OCI-LY3 (cell line): Measurements from ENCODE around the gene RSAD1.
A peak's percentile ranks its signal among the peaks of the same experiment; 100 is the strongest.

Experiments used
- H2AFZ ChIP-seq: fragments of 200-600, 300-600 bp; shearing (Covaris generic); 2 replicates; pipeline ENCODE4 v1.6.0; 2014; ENCODE audit warnings: antibody characterized with exemption, low read depth, low read length
- H3K27ac ChIP-seq: fragments of 200-600, 300-600 bp; sonication (generic); 2 replicates; pipeline ENCODE4 v1.5.1; 2014; ENCODE audit warnings: mild to moderate bottlenecking, low read length, moderate library complexity, mixed read lengths
- H3K27me3 ChIP-seq: fragments of 200-600, 300-600 bp; sonication (generic); 2 replicates; pipeline ENCODE4 v1.6.1; 2014; ENCODE audit warnings: low read depth, low read length, mixed read lengths
- H3K36me3 ChIP-seq: fragments of 200-600, 300-600 bp; sonication (generic); replicated peaks from 2 replicates; pipeline ENCODE3; 2014; ENCODE audit warnings: low read depth, low read length, mixed read lengths
- H3K4me1 ChIP-seq: fragments of 300-600, 200-600 bp; sonication (generic); 2 replicates; pipeline ENCODE4 v1.6.1; 2014; ENCODE audit warnings: low read length, mixed read lengths
- H3K4me2 ChIP-seq: fragments of 200-600, 300-600 bp; sonication (generic); 2 replicates; pipeline ENCODE4 v1.6.1; 2014; ENCODE audit warnings: low read length, mixed read lengths
- H3K4me3 ChIP-seq: fragments of 300-600, 200-600 bp; sonication (generic); 2 replicates; pipeline ENCODE4 v1.5.1; 2014; ENCODE audit warnings: antibody characterized with exemption, mild to moderate bottlenecking, low read length, moderate library complexity
- H3K79me2 ChIP-seq: fragments of 300-600, 200-600 bp; shearing (Covaris generic); 2 replicates; pipeline ENCODE4 v1.6.1; 2014; ENCODE audit warnings: mild to moderate bottlenecking, low read length, mixed read lengths
- H3K9ac ChIP-seq: fragments of 300-600, 200-600 bp; shearing (Covaris generic); 2 replicates; pipeline ENCODE4 v1.6.0; 2014; ENCODE audit warnings: mild to moderate bottlenecking, low read length, moderate library complexity
- H3K9me3 ChIP-seq: fragments of 200-600, 300-600 bp; shearing (Covaris generic); 2 replicates; pipeline ENCODE4 v1.6.1; 2014; ENCODE audit warnings: low read length, mixed read lengths; ENCODE audit not compliant: insufficient read depth
- H4K20me1 ChIP-seq: fragments of 200-600, 300-600 bp; sonication (generic); 2 replicates; pipeline ENCODE4 v1.6.1; 2016; ENCODE audit warnings: low read length, mixed read lengths; ENCODE audit not compliant: insufficient read depth
- EZH2phosphoT487 ChIP-seq: fragments of 200-600 bp; shearing (Covaris generic); IDR thresholded peaks from 2 replicates; pipeline ENCODE4 v1.6.1; 2018; ENCODE audit warnings: antibody characterized with exemption, mixed run types, low read depth
- TF ChIP-seq, protein P1 (sequence below): fragments of 200-600, 300-600 bp; sonication (generic); IDR thresholded peaks from 2 replicates; pipeline ENCODE4 v1.5.1; 2014; ENCODE audit warnings: antibody characterized with exemption, low read length, low read depth

The RSAD1 gene

DNA sequence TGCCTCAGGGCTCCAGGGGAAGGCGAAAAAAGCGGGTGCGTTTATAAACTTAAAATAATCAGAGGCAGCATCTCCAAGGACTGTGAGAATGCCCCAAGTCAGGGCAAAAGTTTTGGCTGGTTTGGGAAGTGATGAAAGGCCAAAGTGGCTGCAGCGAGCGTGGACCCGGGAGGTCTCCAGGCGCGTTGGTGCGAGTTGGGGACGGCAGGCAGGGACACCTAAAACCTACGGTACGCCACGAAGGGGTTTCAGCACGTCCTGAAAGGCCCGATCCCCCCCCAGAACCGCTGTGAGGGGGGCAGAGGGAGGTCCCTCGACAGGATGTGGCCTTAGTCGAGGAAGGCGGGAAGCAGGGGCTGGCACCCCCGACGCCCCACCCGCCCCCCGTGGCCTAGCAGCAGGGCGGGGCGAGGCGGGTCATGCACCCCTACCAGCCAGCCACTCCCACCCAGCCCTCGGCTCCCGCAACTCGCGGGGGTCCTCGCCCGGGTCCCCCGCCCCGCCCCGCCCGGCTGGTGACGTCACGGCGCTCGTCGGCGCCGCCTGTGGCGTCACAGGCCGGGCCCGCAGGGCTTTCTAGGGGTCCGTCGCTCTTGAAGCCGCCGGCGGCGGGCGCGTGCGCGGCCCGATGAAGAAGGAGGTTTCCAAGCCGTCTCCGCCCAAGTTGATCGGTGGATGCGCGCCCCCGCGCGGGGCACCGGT, 29.4 kb downstream of the RSAD1 start, which contains the start of gene MYCBPAP:
TSS of gene MYCBPAP (plus strand) at position 569 of the 702 bp plus-strand sequence. CDS start 236 bp downstream, outside the sequence.
- H3K27me3 ChIP-seq = 0 out of 2 replicates have a peak, but pooled peaks cover 3% of the 10 kb centered on the region
- H2AFZ ChIP-seq = peak within 1 kb of the TSS; percentile 96
- peak within 1 kb of the TSS; percentile 91 for H3K9ac ChIP-seq
- peak within 1 kb of the TSS; percentile 93 for H3K4me3 ChIP-seq
- H3K4me1 ChIP-seq = peaks cover 36% of the 10 kb centered on the region
- peaks cover 3% of the 10 kb centered on the region for H3K36me3 ChIP-seq
- H3K79me2 ChIP-seq = peaks cover 18% of the 10 kb centered on the region
- peak within 1 kb of the TSS; percentile 64 for H3K27ac ChIP-seq
- H4K20me1 ChIP-seq = no peaks in the 10 kb centered on the region
- H3K9me3 ChIP-seq = no peaks in the 10 kb centered on the region
- no peak for TF ChIP-seq EZH2phosphoT487
- TF ChIP-seq, protein P1, sequence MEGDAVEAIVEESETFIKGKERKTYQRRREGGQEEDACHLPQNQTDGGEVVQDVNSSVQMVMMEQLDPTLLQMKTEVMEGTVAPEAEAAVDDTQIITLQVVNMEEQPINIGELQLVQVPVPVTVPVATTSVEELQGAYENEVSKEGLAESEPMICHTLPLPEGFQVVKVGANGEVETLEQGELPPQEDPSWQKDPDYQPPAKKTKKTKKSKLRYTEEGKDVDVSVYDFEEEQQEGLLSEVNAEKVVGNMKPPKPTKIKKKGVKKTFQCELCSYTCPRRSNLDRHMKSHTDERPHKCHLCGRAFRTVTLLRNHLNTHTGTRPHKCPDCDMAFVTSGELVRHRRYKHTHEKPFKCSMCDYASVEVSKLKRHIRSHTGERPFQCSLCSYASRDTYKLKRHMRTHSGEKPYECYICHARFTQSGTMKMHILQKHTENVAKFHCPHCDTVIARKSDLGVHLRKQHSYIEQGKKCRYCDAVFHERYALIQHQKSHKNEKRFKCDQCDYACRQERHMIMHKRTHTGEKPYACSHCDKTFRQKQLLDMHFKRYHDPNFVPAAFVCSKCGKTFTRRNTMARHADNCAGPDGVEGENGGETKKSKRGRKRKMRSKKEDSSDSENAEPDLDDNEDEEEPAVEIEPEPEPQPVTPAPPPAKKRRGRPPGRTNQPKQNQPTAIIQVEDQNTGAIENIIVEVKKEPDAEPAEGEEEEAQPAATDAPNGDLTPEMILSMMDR = peak; percentile 31; the same call in 1 of the 2 replicates
- peak within 1 kb of the TSS; percentile 93 for H3K4me2 ChIP-seq

DNA sequence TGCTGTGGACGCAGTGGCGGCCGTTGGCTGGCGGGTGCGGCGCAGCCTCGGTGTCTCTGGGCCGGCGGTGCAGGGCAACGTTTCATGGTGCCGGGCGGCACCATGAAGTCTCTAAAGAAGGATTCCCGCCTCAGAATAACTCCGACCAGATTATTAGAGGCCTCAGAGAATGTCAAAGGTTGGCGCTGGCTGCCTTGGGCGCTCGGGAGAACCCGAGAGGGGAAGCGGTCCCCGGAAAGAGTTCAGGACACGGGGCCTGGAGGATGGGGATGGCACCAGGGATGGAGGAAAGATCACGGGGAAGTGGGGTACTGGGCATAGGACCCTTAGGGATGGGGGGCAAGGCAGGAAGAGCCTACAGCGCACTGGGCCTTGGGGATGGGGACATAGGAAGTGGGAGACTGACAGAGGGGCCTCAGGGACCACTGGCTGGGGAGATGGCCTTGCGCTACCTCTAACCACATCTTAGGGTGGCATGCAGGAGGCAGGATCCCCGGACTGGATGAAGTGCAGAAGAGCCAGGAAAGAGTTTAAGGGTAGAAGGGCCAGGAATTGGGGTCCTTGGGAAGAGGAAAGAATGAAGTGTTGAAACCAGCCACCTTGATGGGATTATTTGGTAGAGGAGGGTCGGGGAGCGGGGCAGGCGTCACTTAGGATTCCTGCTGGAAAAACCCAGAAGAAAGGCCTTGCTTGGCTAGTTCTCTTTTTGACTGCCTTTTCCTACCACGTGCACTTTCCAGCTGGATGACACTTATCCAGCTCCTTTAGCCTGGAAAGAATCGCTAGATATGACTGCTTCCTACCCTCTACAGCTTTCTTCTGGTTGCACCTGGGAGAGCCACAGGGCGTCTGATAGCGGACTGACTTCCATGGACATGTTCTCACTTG, 30.2 kb downstream of the RSAD1 start:
- Histone ChIP-seq H3K4me2 (peak overlapping the region; percentile 93), H3K9me3 (no peaks in the 10 kb centered on the region), H3K27ac (peak overlapping the region; percentile 64), H3K36me3 (peaks cover 3% of the 10 kb centered on the region), H3K79me2 (peaks cover 18% of the 10 kb centered on the region), H3K4me3 (peak overlapping the region; percentile 93), H3K9ac (peak overlapping the region; percentile 91), H3K4me1 (peaks cover 36% of the 10 kb centered on the region), H2AFZ (peak overlapping the region; percentile 96), H4K20me1 (no peaks in the 10 kb centered on the region), H3K27me3 (no peaks in the 10 kb centered on the region)
- TF ChIP-seq EZH2phosphoT487 = no peak
- TF ChIP-seq, protein P1 = peak; percentile 2; the same call in 1 of the 2 replicates

DNA sequence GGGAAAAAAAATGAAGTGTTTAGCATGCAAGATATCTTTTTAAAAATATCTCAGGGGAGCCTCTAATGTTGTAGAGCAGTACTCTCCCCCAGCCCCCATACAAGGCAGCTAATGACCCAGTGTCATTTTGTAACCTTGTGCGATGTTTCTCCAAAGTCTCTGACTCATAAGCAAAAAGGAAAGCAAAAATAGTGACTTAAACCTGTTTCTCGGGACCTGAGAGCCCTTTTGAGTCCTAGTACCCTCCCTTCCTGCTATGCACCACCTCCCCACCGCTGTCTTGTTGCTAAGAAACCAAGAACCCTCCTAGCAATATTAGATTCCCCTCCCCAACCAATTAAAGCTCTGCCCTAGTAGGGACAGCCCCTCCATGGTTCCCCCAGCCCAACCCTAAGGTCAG, 32.4 kb downstream of the RSAD1 start:
- Histone ChIP-seq H3K27me3 (no peaks in the 10 kb centered on the region), H3K4me2 (peak overlapping the region; percentile 98), H3K79me2 (peaks cover 18% of the 10 kb centered on the region), H3K9me3 (no peaks in the 10 kb centered on the region), H3K9ac (peak overlapping the region; percentile 64), H3K27ac (peak overlapping the region; percentile 95), H3K36me3 (peaks cover 3% of the 10 kb centered on the region), H3K4me3 (peak overlapping the region; percentile 74), H4K20me1 (no peaks in the 10 kb centered on the region), H2AFZ (no peak overlapping the region), H3K4me1 (peaks cover 36% of the 10 kb centered on the region)
- TF ChIP-seq EZH2phosphoT487 = no peak
- TF ChIP-seq, protein P1 = no peak

DNA sequence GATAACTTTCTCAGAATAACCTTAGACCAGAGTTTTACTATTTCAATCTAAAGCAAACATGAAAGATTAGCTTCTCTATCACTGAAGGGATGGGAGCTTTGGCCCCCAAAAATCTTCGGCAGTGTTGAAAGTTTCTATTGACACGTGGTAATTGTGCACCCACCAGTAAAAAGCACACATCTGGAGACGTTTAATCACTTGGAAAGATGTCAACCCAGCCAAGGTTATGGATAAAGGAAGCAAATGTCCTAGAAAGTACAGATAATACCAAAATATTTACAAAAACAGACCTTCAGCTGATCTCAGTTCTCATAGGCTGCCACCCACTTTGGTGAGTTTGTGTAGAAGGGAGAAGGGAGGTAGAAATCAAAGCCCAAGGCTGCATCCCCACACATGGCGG, 34.8 kb downstream of the RSAD1 start:
- TF ChIP-seq EZH2phosphoT487 = no peak
- TF ChIP-seq, protein P1 = no peak
- peaks cover 3% of the 10 kb centered on the region for H3K36me3 ChIP-seq
- no peak overlapping the region for H3K9ac ChIP-seq

More for the DNA sequence above, 34.8 kb downstream of the RSAD1 start:
- Histone ChIP-seq H3K4me3 (no peak overlapping the region), H3K27ac (no peak overlapping the region), H3K4me2 (no peak overlapping the region), H3K27me3 (no peaks in the 10 kb centered on the region), H3K4me1 (peaks cover 30% of the 10 kb centered on the region), H4K20me1 (no peaks in the 10 kb centered on the region), H3K9me3 (no peaks in the 10 kb centered on the region), H2AFZ (no peak overlapping the region), H3K79me2 (peaks cover 17% of the 10 kb centered on the region)
